A673 (cell line): Measurements from ENCODE around the gene MDH2.

Experiments used
- CTCF ChIP-seq: fragments of 300-800, 200-600 bp; sonication (generic); conservative IDR thresholded peaks from 2 replicates; pipeline ENCODE4 v1.5.1; 2017; ENCODE audit warnings: low read depth, mild to moderate bottlenecking, antibody characterized with exemption, low read length, moderate library complexity, mixed read lengths
- EZH2 ChIP-seq: fragments of 200-600 bp; sonication (generic); IDR thresholded peaks from 2 replicates; pipeline ENCODE4 v1.6.1; 2017; ENCODE audit warnings: borderline replicate concordance, low read depth, mild to moderate bottlenecking, mixed read lengths, antibody characterized with exemption, low read length; ENCODE audit not compliant: poor library complexity, severe bottlenecking

- TF ChIP-seq CTCF = no peak
- TF ChIP-seq EZH2 = no peak
Measured at GRCh38 chr7:76047811-76048667, at the start of gene MDH2, which contains the start of gene STYXL1.
